Small intestine (tissue), 7 donors: ENCODE measurements around the gene SLC6A7. TPM values are rescaled to one million over a fixed set of nuclear protein-coding genes. Genes with fewer than 3 reads are reported as not detected.

Source experiments
- DNase-seq, 2 donors: peaks; one replicate each; pipeline versions ENCODE4 v3.0.0 to v3.0.0-alpha.2; 2013
- FAIRE-seq: peaks from 2 replicates; lab custom pipeline; 2012; peaks lifted over from hg19 to GRCh38; lab: Jason Lieb, UNC
- H3K27ac ChIP-seq, 3 donors: one replicate each; pipeline ENCODE4 v1.5.1; 2013; ENCODE audit warnings: low read length in 2 of 3, mild to moderate bottlenecking in 2 of 3, control low read depth in 1 of 3, inconsistent platforms in 1 of 3, low read depth in 1 of 3, moderate library complexity in 1 of 3
- H3K27me3 ChIP-seq, 3 donors: one replicate each; pipeline ENCODE4 v1.6.1; 2013; ENCODE audit warnings: low read length in 3 of 3, inconsistent platforms in 1 of 3; ENCODE audit not compliant: control insufficient read depth in 3 of 3, insufficient read depth in 3 of 3
- H3K36me3 ChIP-seq, 3 donors: one replicate each; pipeline ENCODE4 v1.6.1; 2013; ENCODE audit warnings: low read length in 3 of 3, inconsistent platforms in 1 of 3, low read depth in 1 of 3, mild to moderate bottlenecking in 1 of 3, moderate library complexity in 1 of 3; ENCODE audit not compliant: control insufficient read depth in 3 of 3, insufficient read depth in 2 of 3
- H3K4me1 ChIP-seq, 3 donors: one replicate each; pipeline ENCODE4 v1.6.1; 2013; ENCODE audit warnings: low read length in 2 of 3, inconsistent platforms in 1 of 3, low read depth in 1 of 3, mild to moderate bottlenecking in 1 of 3, moderate library complexity in 1 of 3; ENCODE audit not compliant: control insufficient read depth in 3 of 3, insufficient read depth in 2 of 3
- H3K4me3 ChIP-seq, 3 donors: one replicate each; pipeline ENCODE4 v1.5.1; 2013; ENCODE audit warnings: low read length in 3 of 3, control low read depth in 1 of 3, inconsistent platforms in 1 of 3, low read depth in 1 of 3, mild to moderate bottlenecking in 1 of 3, moderate library complexity in 1 of 3
- H3K9me3 ChIP-seq, 2 donors: one replicate each; pipeline ENCODE4 v1.6.1; 2013; ENCODE audit warnings: low read depth in 1 of 2, low read length in 1 of 2; ENCODE audit not compliant: control insufficient read depth in 2 of 2, insufficient read depth in 1 of 2
- WGBS, 3 donors: extraction: QIAGEN DNeasy Blood & Tissue Kit; methylation state at CpG; one replicate each; pipeline ENCODE4 v1.1.7; 2013; 5-methylcytosine and 5-hydroxymethylcytosine counted together
- polyA plus RNA-seq, 4 donors: library from polyadenylated mRNA; stranded (reverse) in 3 of 4; unstranded in 1 of 4; fragments of 200-250 nt in 3 of 4; fragments of 120-200 nt in 1 of 4; gene quantifications; one replicate each; pipeline versions ENCODE4 v1.2.1 to v1.2.3, GENCODE V29; 2013
- donor health status: healthy with polysubstance abuse.
- donor health status: control.
- donor health status: control.
- donor health status: Bipolar disorder and iron deficiency.
- donor health status: healthy.

SLC6A7 gene
- polyA plus RNA-seq, 4 donors = 0.81 to 7.1 (median 2.2) TPM

DNA sequence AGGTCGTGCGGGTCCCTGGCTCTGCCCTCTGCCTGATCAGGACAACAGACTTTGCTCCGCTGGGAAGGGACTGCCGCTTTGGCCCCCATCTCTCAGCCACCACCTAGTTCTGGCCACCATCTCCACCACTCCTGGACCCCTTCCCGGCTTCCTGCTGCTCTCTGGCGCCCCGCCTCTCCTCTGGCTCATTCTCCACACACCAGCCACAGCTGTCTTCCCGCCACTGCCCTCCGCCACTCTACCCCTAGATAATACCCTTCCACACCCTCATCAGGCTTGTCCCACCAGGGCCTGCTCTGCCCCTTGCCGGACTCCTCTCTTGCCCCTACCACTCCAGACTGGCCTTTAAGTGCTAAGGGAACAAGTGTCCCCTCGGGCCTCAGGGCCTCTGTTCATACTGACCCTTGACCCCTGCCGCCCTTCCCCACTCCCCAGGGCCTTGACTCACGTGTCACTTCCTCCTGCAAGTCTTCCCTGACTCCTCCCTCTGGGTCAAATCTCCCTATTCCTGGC, 26.3 kb upstream of the SLC6A7 start:
- Histone ChIP-seq H3K4me3 (no peak overlapping the region), H3K27me3 (no peaks in the 10 kb centered on the region), H3K36me3 (peaks cover 0 to 9% (median 0%) of the 10 kb centered on the region in 3 donors), H3K27ac (peak overlapping the region; percentile 70 to 95 (median 90)), H3K9me3 (no peaks in the 10 kb centered on the region), H3K4me1 (peaks cover 2 to 62% (median 13%) of the 10 kb centered on the region in 3 donors)
- FAIRE-seq = no peak
- 14 to 28% (median 25%) methylated on average over 11 to 13 of the region's 13 CpGs for WGBS, 3 donors
- peak; percentile 77 to 86 for DNase-seq

- H3K27ac ChIP-seq = peak overlapping the region; percentile 85 to 95 (median 90)
- DNase-seq (peak; percentile 60 to 69), FAIRE-seq (no peak)
- WGBS, 3 donors = 43 to 53% (median 44%) methylated on average over 6 of the region's 6 CpGs
- no peaks in the 10 kb centered on the region for H3K27me3 ChIP-seq
- no peaks in the 10 kb centered on the region for H3K9me3 ChIP-seq
- H3K4me3 ChIP-seq = no peak overlapping the region
- H3K36me3 ChIP-seq = peaks cover 0 to 15% (median 0%) of the 10 kb centered on the region in 3 donors
- peaks cover 2 to 62% (median 13%) of the 10 kb centered on the region in 3 donors for H3K4me1 ChIP-seq
These were observed 25.5 kb upstream of the SLC6A7 start for GRCh38 chr5:150164211-150164980.

DNA sequence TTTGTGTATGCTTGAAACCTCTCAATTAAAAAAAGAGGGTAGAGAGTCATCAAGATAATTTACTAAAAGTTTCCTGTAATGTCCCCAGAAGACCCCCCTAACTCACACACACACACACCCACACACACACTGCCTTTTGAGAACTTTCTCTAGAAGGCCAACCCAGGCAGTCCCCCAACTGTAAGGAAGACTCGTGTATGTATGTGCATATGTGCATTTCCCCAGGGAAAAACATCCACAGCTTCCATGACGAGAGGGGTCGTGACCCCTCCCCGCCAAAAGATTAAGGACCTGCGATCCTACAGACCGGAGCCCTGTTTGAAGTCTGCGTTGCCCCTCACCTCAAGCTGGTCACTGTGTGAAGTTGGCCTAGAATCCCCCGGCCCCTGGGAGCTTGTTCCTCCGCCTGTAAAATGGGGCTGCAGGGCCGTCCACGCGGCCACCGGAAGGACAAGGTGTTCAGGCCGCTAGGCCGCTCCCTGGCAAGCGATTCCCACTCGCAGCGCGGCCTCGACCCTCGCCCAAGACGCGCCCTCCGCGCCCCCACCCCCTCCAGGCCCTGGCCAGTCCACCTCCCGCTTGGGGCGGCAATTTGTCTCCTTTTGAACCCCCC, 23.7 kb upstream of the SLC6A7 start:
- FAIRE-seq (no peak), DNase-seq (no peak)
- peak overlapping the region; percentile 57 to 94 (median 90) for H3K27ac ChIP-seq
- no peaks in the 10 kb centered on the region for H3K9me3 ChIP-seq
- WGBS, 3 donors = 25 to 65% (median 50%) methylated on average over 18 to 27 of the region's 27 CpGs
- H3K4me1 ChIP-seq = peaks cover 2 to 55% (median 13%) of the 10 kb centered on the region in 3 donors
- H3K27me3 ChIP-seq = no peaks in the 10 kb centered on the region
- H3K4me3 ChIP-seq = peak overlapping the region in 2 of 3 donors; percentile 44 to 81
- H3K36me3 ChIP-seq = peaks cover 0 to 32% (median 0%) of the 10 kb centered on the region in 3 donors

- 11 to 38% (median 16%) methylated on average over 66 to 93 of the region's 93 CpGs for WGBS, 3 donors
- DNase-seq = peak; percentile 70 to 86
- no peak for FAIRE-seq
- H3K4me1 ChIP-seq = peaks cover 2 to 54% (median 13%) of the 10 kb centered on the region in 3 donors
- no peaks in the 10 kb centered on the region for H3K27me3 ChIP-seq
- peaks cover 0 to 39% (median 0%) of the 10 kb centered on the region in 3 donors for H3K36me3 ChIP-seq
- peak within 1 kb of the TSS; percentile 77 to 94 (median 90) for H3K27ac ChIP-seq
- H3K4me3 ChIP-seq = peak within 1 kb of the TSS; percentile 47 to 91 (median 81)
- no peaks in the 10 kb centered on the region for H3K9me3 ChIP-seq
These were observed 23.0 kb upstream of the SLC6A7 start, which contains the start of gene CDX1 for GRCh38 chr5:150166650-150167511. Gene CDX1 (plus strand): TSS chr5:150166778. CDS start chr5:150166877, 99 bp downstream.

DNA sequence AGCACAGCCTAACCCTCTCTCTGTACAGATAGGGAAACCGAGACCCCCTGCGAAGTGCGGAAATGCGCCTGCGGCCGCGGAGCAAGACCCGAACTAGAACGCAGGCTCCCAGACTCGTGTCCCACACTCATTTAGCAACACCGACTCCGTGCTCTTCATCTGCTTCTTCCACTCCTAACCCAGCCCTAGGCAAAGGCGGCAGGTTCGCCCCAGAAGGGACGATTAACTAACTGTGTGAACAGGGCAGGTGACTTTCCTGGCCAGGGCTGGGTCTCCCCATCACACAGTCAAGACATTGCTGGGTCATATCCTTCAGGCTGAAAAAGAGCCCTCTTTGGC, 22.4 kb upstream of the SLC6A7 start:
- Histone ChIP-seq H3K27me3 (no peaks in the 10 kb centered on the region), H3K4me1 (peaks cover 2 to 54% (median 10%) of the 10 kb centered on the region in 3 donors), H3K36me3 (peaks cover 0 to 45% (median 0%) of the 10 kb centered on the region in 3 donors), H3K4me3 (peak overlapping the region; percentile 47 to 91 (median 81)), H3K27ac (peak overlapping the region; percentile 77 to 94 (median 90)), H3K9me3 (no peaks in the 10 kb centered on the region)
- WGBS, 3 donors = 13 to 47% (median 24%) methylated on average over 15 of the region's 15 CpGs
- no peak for FAIRE-seq
- peak in 1 of 2 donors; percentile 62 for DNase-seq

- 18 to 65% (median 41%) methylated on average over 14 of the region's 14 CpGs for WGBS, 3 donors
- FAIRE-seq (no peak), DNase-seq (peak in 1 of 2 donors; percentile 67)
- peak overlapping the region; percentile 47 to 91 (median 81) for H3K4me3 ChIP-seq
- H3K27ac ChIP-seq = peak overlapping the region; percentile 77 to 94 (median 90)
- H3K27me3 ChIP-seq = no peaks in the 10 kb centered on the region
- H3K4me1 ChIP-seq = peaks cover 2 to 54% (median 12%) of the 10 kb centered on the region in 3 donors
- H3K36me3 ChIP-seq = peaks cover 0 to 49% (median 0%) of the 10 kb centered on the region in 3 donors
- no peaks in the 10 kb centered on the region for H3K9me3 ChIP-seq
These were observed 22.0 kb upstream of the SLC6A7 start for GRCh38 chr5:150167908-150168307.

DNA sequence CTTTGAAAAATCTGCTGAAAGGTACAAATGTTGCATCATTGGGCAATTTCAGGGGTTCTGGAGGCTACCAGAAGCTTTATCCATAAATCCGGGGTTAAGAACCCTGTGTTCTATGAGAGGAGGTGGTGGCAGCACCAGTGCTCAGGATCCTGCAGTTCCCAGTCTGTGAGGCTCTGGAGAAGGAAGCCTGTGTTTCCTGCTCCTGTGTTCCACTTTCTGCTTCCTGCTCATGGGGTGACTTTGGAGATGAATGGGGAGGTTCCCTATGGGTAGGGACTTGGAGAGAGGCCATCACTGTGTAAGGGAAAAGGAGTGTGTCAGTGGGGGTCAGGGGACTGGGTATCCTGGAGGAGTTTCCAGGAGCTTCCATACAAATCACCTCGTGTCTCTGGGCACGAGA, 21.0 kb upstream of the SLC6A7 start:
- H3K4me3 ChIP-seq = peak overlapping the region in 2 of 3 donors; percentile 81 to 91
- H3K9me3 ChIP-seq = no peaks in the 10 kb centered on the region
- no peaks in the 10 kb centered on the region for H3K27me3 ChIP-seq
- FAIRE-seq (no peak), DNase-seq (peak in 1 of 2 donors; percentile 69)
- 8 to 25% (median 9%) methylated on average over 3 of the region's 3 CpGs for WGBS, 3 donors
- peak overlapping the region in 2 of 3 donors; percentile 34 to 90 for H3K27ac ChIP-seq
- H3K36me3 ChIP-seq = peaks cover 0 to 57% (median 0%) of the 10 kb centered on the region in 3 donors
- H3K4me1 ChIP-seq = peaks cover 2 to 54% (median 14%) of the 10 kb centered on the region in 3 donors
